CD4-positive, alpha-beta memory T cell (primary cell): ENCODE results near the gene BABAM2. TPM values are rescaled to one million over a fixed set of nuclear protein-coding genes. Genes with fewer than 3 reads are reported as not detected.
A peak's percentile ranks its signal among the peaks of the same experiment; 100 is the strongest.

Experiments
- CTCF ChIA-PET: fragments of 350-600 bp; sonication (Branson Sonifier 250); formaldehyde crosslinking; loops from one replicate; lab custom pipeline; 2021; ENCODE audit warnings: inconsistent platforms; ENCODE audit not compliant: partially characterized antibody; lab: Charles Lee
- POLR2A ChIA-PET: fragments of 350-600 bp; sonication (Branson Sonifier 250); formaldehyde crosslinking; loops from one replicate; lab custom pipeline; 2021; ENCODE audit not compliant: partially characterized antibody; lab: Charles Lee
- DNase-seq, 5 donors: peaks; one replicate each; pipeline versions ENCODE4 v3.0.0 to v3.0.0-alpha.2; 2020 to 2022; ENCODE audit warnings: mixed read lengths in 1 of 5
- H3K27ac ChIP-seq: one replicate; pipeline ENCODE4 v1.7.0; 2013; ENCODE audit warnings: low read depth, low read length
- H3K27me3 ChIP-seq: 2 replicates; pipeline ENCODE4 v1.7.0; 2013; ENCODE audit warnings: mild to moderate bottlenecking, low read length, moderate library complexity; ENCODE audit not compliant: insufficient read depth
- H3K36me3 ChIP-seq: 2 replicates; pipeline ENCODE4 v1.7.0; 2013; ENCODE audit warnings: mild to moderate bottlenecking, low read length, moderate library complexity; ENCODE audit not compliant: insufficient read depth
- H3K4me1 ChIP-seq: 2 replicates; pipeline ENCODE4 v1.7.0; 2013; ENCODE audit warnings: mild to moderate bottlenecking, low read length, moderate library complexity; ENCODE audit not compliant: insufficient read depth
- H3K4me3 ChIP-seq, 2 donors: one replicate each; pipeline ENCODE4 v1.7.0; 2013; ENCODE audit warnings: low read length in 2 of 2, mild to moderate bottlenecking in 1 of 2
- H3K9me3 ChIP-seq, 2 donors: one replicate each; pipeline ENCODE4 v1.7.0; 2013; ENCODE audit warnings: low read length in 2 of 2, control low read depth in 1 of 2; ENCODE audit not compliant: control insufficient read depth in 1 of 2
- H3K27ac Mint-ChIP-seq, 7 donors: one replicate each; pipeline ENCODE4 v1.8.0; 2020 to 2021; ENCODE audit warnings: mixed read lengths in 7 of 7, mild to moderate bottlenecking in 6 of 7, inconsistent platforms in 3 of 7, moderate library complexity in 3 of 7
- H3K27me3 Mint-ChIP-seq, 2 donors: one replicate each; pipeline ENCODE4 v1.8.0; 2020 to 2021; ENCODE audit warnings: mixed read lengths in 2 of 2
- H3K36me3 Mint-ChIP-seq, 2 donors: one replicate each; pipeline ENCODE4 v1.8.0; 2020 to 2021; ENCODE audit warnings: mixed read lengths in 2 of 2, inconsistent platforms in 1 of 2, mild to moderate bottlenecking in 1 of 2
- H3K4me1 Mint-ChIP-seq, 4 donors: one replicate each; pipeline ENCODE4 v1.8.0; 2020 to 2021; ENCODE audit warnings: mixed read lengths in 4 of 4, mild to moderate bottlenecking in 1 of 4
- H3K4me3 Mint-ChIP-seq, 8 donors: one replicate each; pipeline ENCODE4 v1.8.0; 2020 to 2021; ENCODE audit warnings: mixed read lengths in 8 of 8, mild to moderate bottlenecking in 7 of 8, moderate library complexity in 6 of 8, inconsistent platforms in 3 of 8
- H3K9me3 Mint-ChIP-seq, 8 donors: one replicate each; pipeline ENCODE4 v1.8.0; 2020 to 2021; ENCODE audit warnings: mixed read lengths in 8 of 8, mild to moderate bottlenecking in 5 of 8, inconsistent platforms in 3 of 8, moderate library complexity in 1 of 8
- intact Hi-C: fragments of 100-400 bp; cut with micrococcal nuclease; formaldehyde crosslinking; loops from one replicate; pipeline ENCODE4 v1.15.1; 2023
- polyA plus RNA-seq, 2 donors: library from polyadenylated mRNA; unstranded; fragments of 300-500 nt; fragmentation: Illumina TruSeq; gene quantifications; one replicate each; pipeline ENCODE4 v1.2.3, GENCODE V29; 2021
- total RNA-seq, 2 experiments: library from RNA; stranded (reverse); gene quantifications; one replicate each; pipeline ENCODE4 v1.2.3, GENCODE V29; 2021

The BABAM2 gene
- total and polyA plus RNA-seq, 4 experiments from 2014 or later, result 37.3 to 60.1 (median 48.2) TPM

GRCh38 chr2:28351621-28352020, 461.1 kb downstream of the BABAM2 start:
- no peaks in the 10 kb centered on the region for H3K9me3 ChIP-seq
- Mint-ChIP-seq H3K9me3 (no peaks in the 10 kb centered on the region), H3K27me3 (no peaks in the 10 kb centered on the region), H3K4me3 (peak overlapping the region in 1 of 8 donors; percentile 15), H3K36me3 (no peaks in the 10 kb centered on the region), H3K4me1 (peaks cover 16 to 48% (median 26%) of the 10 kb centered on the region in 4 donors), H3K27ac (peak overlapping the region in 5 of 7 donors; percentile 6 to 68 (median 62))
- ChIA-PET POLR2A (interaction anchor here (0.7 to 1.2 kb wide), 2 partner anchors 39 to 460 kb away, joined by 3 to 7 read pairs; no protein-coding TSS in a partner anchor), CTCF (no interaction called here)
- no peak overlapping the region for H3K27ac ChIP-seq
- intact Hi-C loops, result no loop called here
- peaks cover 48% of the 10 kb centered on the region for H3K4me1 ChIP-seq
- no peaks in the 10 kb centered on the region for H3K27me3 ChIP-seq
- no peak for DNase-seq
- no peak overlapping the region for H3K4me3 ChIP-seq
- H3K36me3 ChIP-seq, result no peaks in the 10 kb centered on the region

- Histone ChIP-seq H3K4me1 (peaks cover 47% of the 10 kb centered on the region), H3K27me3 (no peaks in the 10 kb centered on the region), H3K27ac (no peak overlapping the region), H3K4me3 (no peak overlapping the region), H3K9me3 (no peaks in the 10 kb centered on the region), H3K36me3 (no peaks in the 10 kb centered on the region)
- Mint-ChIP-seq H3K27me3 (no peaks in the 10 kb centered on the region), H3K36me3 (no peaks in the 10 kb centered on the region), H3K4me3 (no peak overlapping the region), H3K4me1 (peaks cover 16 to 48% (median 27%) of the 10 kb centered on the region in 4 donors), H3K27ac (peak overlapping the region in 1 of 7 donors; percentile 6), H3K9me3 (no peaks in the 10 kb centered on the region)
- ChIA-PET POLR2A (interaction anchor here (0.7 to 1.2 kb wide), 2 partner anchors 39 to 461 kb away, joined by 3 to 7 read pairs; no protein-coding TSS in a partner anchor), CTCF (no interaction called here)
- DNase-seq, result no peak
- intact Hi-C loops, result no loop called here
Measured at GRCh38 chr2:28352104-28352503, 461.6 kb downstream of the BABAM2 start.

DNA sequence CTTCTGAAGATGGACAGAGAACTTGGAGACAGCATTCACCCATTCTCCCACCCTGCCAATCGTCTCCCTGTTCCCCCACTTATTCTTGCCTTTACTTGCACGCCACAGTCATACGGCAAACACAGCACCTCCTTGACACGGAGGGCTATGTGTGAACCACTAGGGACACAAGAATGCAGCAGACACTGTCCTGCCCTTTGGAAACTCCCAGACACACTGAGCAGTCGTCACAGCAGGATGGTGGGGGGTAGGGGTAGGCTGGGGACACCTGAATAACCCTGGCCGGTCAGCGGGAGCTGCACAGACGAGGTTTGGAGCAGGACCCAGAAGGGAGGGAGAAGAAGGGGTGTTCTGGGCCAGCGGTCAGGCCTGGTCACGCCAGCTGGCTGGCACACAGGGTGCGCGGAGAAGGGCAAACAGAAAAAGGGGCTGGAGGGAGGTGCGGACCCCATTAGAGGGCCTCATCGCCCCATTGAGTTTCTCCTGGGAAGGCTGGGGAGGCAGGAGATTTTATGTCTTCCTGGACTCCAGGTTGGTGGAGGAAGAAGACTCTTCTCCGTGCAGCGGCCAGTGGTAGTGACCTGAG, 462.2 kb downstream of the BABAM2 start:
- CTCF ChIA-PET, result no interaction called here
- POLR2A ChIA-PET, result interaction anchor here (1.0 to 1.2 kb wide), 2 partner anchors 9 to 38 kb away, joined by 3 to 7 read pairs; no protein-coding TSS in a partner anchor
- peak overlapping the region in 2 of 7 donors; percentile 26 to 74 for H3K27ac Mint-ChIP-seq

GRCh38 chr2:28354920-28355520, 464.5 kb downstream of the BABAM2 start:
- no peak overlapping the region for H3K27ac ChIP-seq
- no peaks in the 10 kb centered on the region for H3K9me3 ChIP-seq
- no peak overlapping the region for H3K4me3 ChIP-seq
- H3K27me3 ChIP-seq, result no peaks in the 10 kb centered on the region
- H3K4me1 ChIP-seq, result peaks cover 38% of the 10 kb centered on the region
- CTCF ChIA-PET, result interaction anchor here (0.7 kb wide), 1 partner anchor 203 kb away, joined by 3 read pairs; no protein-coding TSS in a partner anchor
- Mint-ChIP-seq H3K36me3 (peaks cover 0 to 3% of the 10 kb centered on the region in 2 donors), H3K4me3 (no peak overlapping the region), H3K27ac (peak overlapping the region in 4 of 7 donors; percentile 13 to 79 (median 68)), H3K27me3 (peaks cover 0 to 3% of the 10 kb centered on the region in 2 donors), H3K9me3 (peaks cover 0 to 2% (median 0%) of the 10 kb centered on the region in 8 donors), H3K4me1 (peaks cover 16 to 44% (median 29%) of the 10 kb centered on the region in 4 donors)
- no peak for DNase-seq
- POLR2A ChIA-PET, result interaction anchor here (1.8 to 2.6 kb wide), 2 partner anchors 11 to 36 kb away, joined by 5 to 12 read pairs; no protein-coding TSS in a partner anchor
- no peaks in the 10 kb centered on the region for H3K36me3 ChIP-seq
- intact Hi-C loops, result no loop called here

More for the DNA sequence above, 462.2 kb downstream of the BABAM2 start:
- H3K36me3 Mint-ChIP-seq, result no peaks in the 10 kb centered on the region
- intact Hi-C loops, result no loop called here
- H3K4me1 Mint-ChIP-seq, result peaks cover 12 to 44% (median 23%) of the 10 kb centered on the region in 4 donors
- Histone ChIP-seq H3K27me3 (no peaks in the 10 kb centered on the region), H3K4me1 (peaks cover 43% of the 10 kb centered on the region), H3K9me3 (no peaks in the 10 kb centered on the region), H3K4me3 (no peak overlapping the region), H3K36me3 (no peaks in the 10 kb centered on the region), H3K27ac (no peak overlapping the region)
- no peaks in the 10 kb centered on the region for H3K27me3 Mint-ChIP-seq
- H3K9me3 Mint-ChIP-seq, result no peaks in the 10 kb centered on the region
- no peak overlapping the region for H3K4me3 Mint-ChIP-seq
- no peak for DNase-seq

- intact Hi-C loops, result no loop called here
- peak overlapping the region in 5 of 7 donors; percentile 13 to 87 (median 66) for H3K27ac Mint-ChIP-seq
- Histone ChIP-seq H3K9me3 (no peaks in the 10 kb centered on the region), H3K4me1 (peaks cover 40% of the 10 kb centered on the region), H3K27ac (no peak overlapping the region), H3K27me3 (no peaks in the 10 kb centered on the region), H3K4me3 (no peak overlapping the region), H3K36me3 (no peaks in the 10 kb centered on the region)
- peaks cover 18 to 46% (median 33%) of the 10 kb centered on the region in 4 donors for H3K4me1 Mint-ChIP-seq
- no peak overlapping the region for H3K4me3 Mint-ChIP-seq
- H3K9me3 Mint-ChIP-seq, result peaks cover 0 to 2% (median 0%) of the 10 kb centered on the region in 8 donors
- no peak for DNase-seq
- H3K36me3 Mint-ChIP-seq, result peaks cover 0 to 3% of the 10 kb centered on the region in 2 donors
- H3K27me3 Mint-ChIP-seq, result peaks cover 0 to 3% of the 10 kb centered on the region in 2 donors
- ChIA-PET POLR2A (interaction anchor here (1.8 to 2.6 kb wide), 2 partner anchors 11 to 36 kb away, joined by 5 to 12 read pairs; no protein-coding TSS in a partner anchor), CTCF (interaction anchor here (1.4 kb wide), 1 partner anchor 10 kb away, joined by 3 read pairs; no protein-coding TSS in a partner anchor)
Measured at GRCh38 chr2:28355521-28356094, 465.1 kb downstream of the BABAM2 start.

DNA sequence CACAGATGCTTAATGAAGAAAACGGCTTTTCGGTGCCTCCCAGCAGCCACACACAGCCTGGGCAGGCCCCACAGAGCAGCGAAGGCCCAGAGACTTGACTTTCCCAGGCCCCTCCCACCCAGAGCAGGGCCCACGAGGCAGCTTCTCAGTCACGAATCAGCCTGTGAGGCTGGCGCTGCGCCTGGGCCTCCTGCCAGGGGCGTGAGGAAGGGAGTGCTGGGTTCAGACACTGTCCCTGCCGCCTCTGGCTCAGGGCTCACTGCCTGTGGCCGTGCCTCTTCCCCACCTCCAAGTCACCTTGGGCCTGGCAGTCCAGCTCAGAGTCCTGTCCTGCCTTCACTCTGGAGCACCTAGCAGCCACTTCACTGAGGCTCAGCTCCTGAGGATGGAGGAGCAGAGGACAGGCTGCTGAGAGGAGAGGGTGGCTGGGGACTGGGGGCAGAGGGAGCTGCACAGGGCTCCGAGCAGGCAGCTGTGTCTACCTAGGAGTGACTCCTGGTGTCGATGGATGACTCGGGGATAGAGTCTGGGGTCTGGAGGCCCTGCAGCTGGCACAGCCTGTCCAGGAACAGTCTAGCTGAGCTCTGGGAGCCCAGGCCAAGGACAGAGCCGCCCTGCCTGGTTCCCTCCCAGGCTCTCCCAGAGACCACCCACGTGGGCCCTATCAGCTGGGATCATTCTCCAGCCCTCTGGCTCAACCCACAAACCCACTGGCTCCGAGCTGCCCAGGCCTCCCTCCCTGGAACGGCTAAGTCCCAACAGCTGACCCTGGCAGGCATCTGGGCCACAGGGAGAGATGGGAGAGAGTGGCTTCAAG, 465.8 kb downstream of the BABAM2 start:
- Mint-ChIP-seq H3K27ac (peak overlapping the region in 6 of 7 donors; percentile 13 to 91 (median 61)), H3K4me1 (peaks cover 22 to 53% (median 39%) of the 10 kb centered on the region in 4 donors), H3K9me3 (peaks cover 0 to 2% (median 0%) of the 10 kb centered on the region in 8 donors), H3K36me3 (peaks cover 0 to 3% of the 10 kb centered on the region in 2 donors), H3K4me3 (no peak overlapping the region), H3K27me3 (peaks cover 0 to 3% of the 10 kb centered on the region in 2 donors)
- intact Hi-C loops, result no loop called here
- ChIA-PET CTCF (interaction anchor here (0.6 to 1.4 kb wide), 2 partner anchors 10 to 623 kb away, joined by 3 to 5 read pairs; no protein-coding TSS in a partner anchor), POLR2A (interaction anchor here (1.0 to 2.6 kb wide), 3 partner anchors 10 to 466 kb away, joined by 3 to 12 read pairs (median 5); partner anchors contain the start of genes BABAM2 and RBKS)
- Histone ChIP-seq H3K4me3 (no peak overlapping the region), H3K36me3 (no peaks in the 10 kb centered on the region), H3K27me3 (no peaks in the 10 kb centered on the region), H3K9me3 (no peaks in the 10 kb centered on the region), H3K4me1 (peaks cover 47% of the 10 kb centered on the region), H3K27ac (no peak overlapping the region)
- DNase-seq, result peak in 3 of 5 donors; percentile 32 to 38 (median 35)
